ENCODE measurements around the gene BTBD1.

DNA sequence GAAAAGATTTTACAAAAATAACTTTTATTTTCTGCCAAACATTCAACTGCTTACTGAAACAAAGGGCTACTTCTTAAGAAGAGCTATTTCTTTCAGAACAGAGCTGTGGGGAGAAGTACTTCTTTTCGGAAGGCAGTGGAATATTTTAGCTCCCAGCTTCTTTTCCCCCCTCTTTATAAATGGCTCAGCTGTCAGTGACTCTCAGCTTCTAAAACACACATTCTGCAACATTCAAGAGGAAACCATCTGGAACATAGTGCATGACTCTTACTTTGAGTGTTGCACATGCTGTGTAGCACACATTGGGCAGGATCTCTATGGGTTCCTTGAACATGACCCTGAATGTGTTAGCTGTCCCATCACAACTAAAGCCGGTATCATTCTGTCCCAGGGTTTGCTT is 48.6 kb downstream of the BTBD1 start:
- no peak for TF ChIP-seq EZH2 (IDR thresholded peaks at IDR 0.05; ENCODE audit: insufficient read depth, poor library complexity, severe bottlenecking)
- TF ChIP-seq EZH2phosphoT487 (IDR thresholded peaks at IDR 0.05; ENCODE audit: insufficient read depth, low read depth): no peak
